Lower leg skin (tissue), 3 donors: ENCODE data around the gene MINDY4.

Source experiments
- POLR2A ChIP-seq, 2 donors: fragments of 450-650 bp; IDR thresholded peaks; one replicate each; pipeline ENCODE4 v1.6.1; 2016 to 2017; ENCODE audit warnings: antibody characterized with exemption in 2 of 2, mild to moderate bottlenecking in 1 of 2, moderate library complexity in 1 of 2
- TF ChIP-seq, protein P1 (sequence below), 3 donors: fragments of 450-650 bp; IDR thresholded peaks; one replicate each; pipeline ENCODE4 v1.5.1; 2016; ENCODE audit warnings: antibody characterized with exemption in 3 of 3, mild to moderate bottlenecking in 3 of 3, moderate library complexity in 2 of 3

DNA sequence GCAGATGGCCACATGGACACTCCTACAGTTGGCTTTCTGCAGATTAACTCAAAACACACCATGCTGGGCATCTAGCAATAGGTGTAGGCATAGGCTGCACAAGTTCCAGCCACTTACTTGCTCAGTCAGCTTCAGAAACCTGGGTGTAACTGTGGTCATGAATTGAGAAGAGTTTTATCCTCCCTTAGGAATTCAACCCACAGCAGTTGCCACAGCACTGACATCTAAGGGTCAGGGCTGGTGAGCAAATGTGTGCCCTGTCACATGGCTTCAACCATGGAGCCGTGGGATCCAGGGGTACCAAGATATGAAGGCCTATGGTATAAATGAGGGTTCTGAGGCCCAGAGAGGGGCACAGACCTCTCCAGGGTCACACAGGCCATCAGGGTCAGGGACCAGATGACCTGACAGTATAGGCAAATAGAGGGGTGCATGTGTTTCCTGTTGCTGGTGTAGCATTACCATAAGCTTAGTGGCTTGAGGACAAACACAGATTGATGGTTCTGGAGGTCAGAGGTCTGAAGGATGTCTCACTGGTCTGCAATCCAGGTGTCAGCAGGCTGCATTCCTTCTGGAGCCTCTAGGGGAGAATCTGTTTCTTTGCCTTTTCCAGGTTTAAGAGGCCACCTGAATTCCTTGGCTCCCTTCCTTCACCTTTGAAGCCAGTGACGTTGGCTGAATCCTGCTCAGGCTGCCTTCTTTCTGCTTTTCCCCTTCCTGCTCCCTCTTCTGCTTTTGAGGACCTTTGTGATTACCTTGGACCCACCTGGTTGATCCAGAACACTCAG, 24.1 kb downstream of the MINDY4 start:
- TF ChIP-seq, protein P1, sequence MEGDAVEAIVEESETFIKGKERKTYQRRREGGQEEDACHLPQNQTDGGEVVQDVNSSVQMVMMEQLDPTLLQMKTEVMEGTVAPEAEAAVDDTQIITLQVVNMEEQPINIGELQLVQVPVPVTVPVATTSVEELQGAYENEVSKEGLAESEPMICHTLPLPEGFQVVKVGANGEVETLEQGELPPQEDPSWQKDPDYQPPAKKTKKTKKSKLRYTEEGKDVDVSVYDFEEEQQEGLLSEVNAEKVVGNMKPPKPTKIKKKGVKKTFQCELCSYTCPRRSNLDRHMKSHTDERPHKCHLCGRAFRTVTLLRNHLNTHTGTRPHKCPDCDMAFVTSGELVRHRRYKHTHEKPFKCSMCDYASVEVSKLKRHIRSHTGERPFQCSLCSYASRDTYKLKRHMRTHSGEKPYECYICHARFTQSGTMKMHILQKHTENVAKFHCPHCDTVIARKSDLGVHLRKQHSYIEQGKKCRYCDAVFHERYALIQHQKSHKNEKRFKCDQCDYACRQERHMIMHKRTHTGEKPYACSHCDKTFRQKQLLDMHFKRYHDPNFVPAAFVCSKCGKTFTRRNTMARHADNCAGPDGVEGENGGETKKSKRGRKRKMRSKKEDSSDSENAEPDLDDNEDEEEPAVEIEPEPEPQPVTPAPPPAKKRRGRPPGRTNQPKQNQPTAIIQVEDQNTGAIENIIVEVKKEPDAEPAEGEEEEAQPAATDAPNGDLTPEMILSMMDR (IDR thresholded peaks at IDR 0.05) = no peak
- no peak for TF ChIP-seq POLR2A (IDR thresholded peaks at IDR 0.05)
